VCaP (cell line): ENCODE data around the gene RYR3.

ENCODE experiments used
- H3K27ac ChIP-seq: fragments of 450-650 bp; 2 replicates; pipeline ENCODE4 v1.5.1; 2017
- TF ChIP-seq, protein P1 (sequence below): fragments of 450-650 bp; conservative IDR thresholded peaks from 2 replicates; pipeline ENCODE4 v1.5.1; 2017; ENCODE audit warnings: mild to moderate bottlenecking, moderate library complexity

The RYR3 gene

DNA sequence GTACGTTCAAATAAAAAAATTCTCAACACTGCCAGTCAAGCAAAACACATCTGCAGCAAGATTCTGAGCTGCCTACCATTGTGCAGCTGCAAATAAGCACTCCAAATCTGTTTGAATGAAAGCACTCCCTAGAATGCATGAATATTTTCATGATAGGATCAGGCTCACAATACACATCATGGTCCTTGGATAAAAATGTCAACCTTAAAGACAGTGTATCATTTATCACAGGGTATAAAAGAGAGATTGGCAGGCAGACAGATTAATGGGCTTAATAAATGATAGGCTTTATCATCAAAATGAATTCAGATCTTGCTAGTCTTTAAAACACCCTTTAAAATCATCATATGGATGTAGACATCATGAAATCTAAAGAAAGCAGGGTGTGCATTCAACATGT, 9.2 kb downstream of the RYR3 start:
- TF ChIP-seq, protein P1, sequence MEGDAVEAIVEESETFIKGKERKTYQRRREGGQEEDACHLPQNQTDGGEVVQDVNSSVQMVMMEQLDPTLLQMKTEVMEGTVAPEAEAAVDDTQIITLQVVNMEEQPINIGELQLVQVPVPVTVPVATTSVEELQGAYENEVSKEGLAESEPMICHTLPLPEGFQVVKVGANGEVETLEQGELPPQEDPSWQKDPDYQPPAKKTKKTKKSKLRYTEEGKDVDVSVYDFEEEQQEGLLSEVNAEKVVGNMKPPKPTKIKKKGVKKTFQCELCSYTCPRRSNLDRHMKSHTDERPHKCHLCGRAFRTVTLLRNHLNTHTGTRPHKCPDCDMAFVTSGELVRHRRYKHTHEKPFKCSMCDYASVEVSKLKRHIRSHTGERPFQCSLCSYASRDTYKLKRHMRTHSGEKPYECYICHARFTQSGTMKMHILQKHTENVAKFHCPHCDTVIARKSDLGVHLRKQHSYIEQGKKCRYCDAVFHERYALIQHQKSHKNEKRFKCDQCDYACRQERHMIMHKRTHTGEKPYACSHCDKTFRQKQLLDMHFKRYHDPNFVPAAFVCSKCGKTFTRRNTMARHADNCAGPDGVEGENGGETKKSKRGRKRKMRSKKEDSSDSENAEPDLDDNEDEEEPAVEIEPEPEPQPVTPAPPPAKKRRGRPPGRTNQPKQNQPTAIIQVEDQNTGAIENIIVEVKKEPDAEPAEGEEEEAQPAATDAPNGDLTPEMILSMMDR, result no peak
- no peak overlapping the region for H3K27ac ChIP-seq

DNA sequence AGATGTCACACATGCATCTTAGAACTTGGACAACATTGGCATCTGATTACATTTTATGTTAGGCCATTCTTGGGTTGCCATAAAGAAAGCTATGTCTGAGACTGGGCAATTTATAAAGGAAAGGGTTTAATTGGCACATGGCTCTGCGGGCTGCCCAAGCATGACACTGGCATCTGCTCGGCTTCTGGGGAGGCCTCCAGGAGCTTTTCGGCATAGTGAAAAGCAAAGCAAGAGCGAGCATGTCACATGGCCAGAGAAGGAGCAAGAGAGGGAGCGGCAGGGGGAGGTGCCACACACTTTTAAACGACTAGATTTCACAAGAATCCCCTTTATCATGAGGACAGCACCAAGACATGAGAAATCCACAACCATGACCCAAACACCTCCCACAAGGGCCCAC, 11.3 kb downstream of the RYR3 start:
- H3K27ac ChIP-seq, result no peak overlapping the region
- TF ChIP-seq, protein P1, result no peak

DNA sequence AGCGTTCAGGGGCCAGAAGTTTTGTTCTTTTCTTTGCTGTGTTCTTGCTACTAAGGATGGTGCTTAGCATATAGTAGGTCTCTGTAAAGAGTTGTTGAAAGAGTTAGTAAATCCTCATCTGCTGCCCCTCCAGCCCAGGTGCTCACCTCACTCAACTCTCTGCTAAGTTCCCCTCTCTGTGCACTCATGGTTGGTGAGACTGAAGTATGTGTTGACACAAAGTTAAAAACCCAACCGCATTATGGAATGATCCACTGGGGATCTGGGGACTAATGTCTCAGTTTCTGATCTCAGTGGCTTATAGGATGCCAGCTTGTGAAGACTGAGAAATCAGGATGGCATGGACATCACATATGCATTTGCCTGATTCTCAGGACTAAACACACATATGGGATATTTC, 13.8 kb downstream of the RYR3 start:
- H3K27ac ChIP-seq, result no peak overlapping the region
- TF ChIP-seq, protein P1, result no peak

GRCh38 chr15:33326908-33327307, 16.1 kb downstream of the RYR3 start:
- H3K27ac ChIP-seq, result no peak overlapping the region
- TF ChIP-seq, protein P1, result no peak

- no peak overlapping the region for H3K27ac ChIP-seq
- TF ChIP-seq, protein P1, result no peak
Observed at GRCh38 chr15:33328106-33328505, 17.3 kb downstream of the RYR3 start.

DNA sequence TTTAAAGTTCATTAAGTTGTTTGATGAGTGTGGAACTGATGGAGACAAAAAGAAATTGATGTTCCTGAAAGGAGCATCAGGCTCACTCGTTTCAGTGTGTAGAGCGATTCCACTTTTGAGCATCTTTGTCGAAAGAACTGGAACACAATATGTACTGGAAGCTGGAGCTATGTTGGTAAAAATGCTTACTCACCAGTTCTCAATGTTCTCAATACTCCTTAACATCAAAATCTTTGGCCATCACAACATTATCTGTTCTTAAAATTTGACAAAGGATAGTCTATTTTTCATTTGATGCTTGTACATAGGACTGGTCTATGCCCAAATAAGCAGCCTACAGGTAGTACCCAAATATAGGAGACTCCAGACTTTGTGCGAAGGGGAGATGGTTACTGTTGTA, 18.7 kb downstream of the RYR3 start:
- H3K27ac ChIP-seq, result no peak overlapping the region

GRCh38 chr15:33330931-33331330, 20.2 kb downstream of the RYR3 start:
- H3K27ac ChIP-seq, result no peak overlapping the region
- TF ChIP-seq, protein P1, result no peak

More for the DNA sequence above, 18.7 kb downstream of the RYR3 start:
- TF ChIP-seq, protein P1, result no peak

- TF ChIP-seq, protein P1, result no peak
- H3K27ac ChIP-seq, result no peak overlapping the region
Observed at GRCh38 chr15:33341953-33342352, 31.2 kb downstream of the RYR3 start.
